GM23248 (cell line): ENCODE measurements around the gene CCDC102A.

Source experiments
- EZH2 ChIP-seq: fragments of 200-600 bp; sonication (generic); IDR thresholded peaks from 2 replicates; pipeline ENCODE4 v1.6.1; 2018; ENCODE audit warnings: antibody characterized with exemption, mild to moderate bottlenecking; ENCODE audit not compliant: insufficient read depth, poor library complexity, severe bottlenecking
- EZH2phosphoT487 ChIP-seq: fragments of 200-600 bp; sonication (generic); IDR thresholded peaks from 2 replicates; pipeline ENCODE4 v1.6.1; 2018; ENCODE audit warnings: antibody characterized with exemption, moderate library complexity, mild to moderate bottlenecking, low read depth; ENCODE audit not compliant: insufficient read depth

DNA sequence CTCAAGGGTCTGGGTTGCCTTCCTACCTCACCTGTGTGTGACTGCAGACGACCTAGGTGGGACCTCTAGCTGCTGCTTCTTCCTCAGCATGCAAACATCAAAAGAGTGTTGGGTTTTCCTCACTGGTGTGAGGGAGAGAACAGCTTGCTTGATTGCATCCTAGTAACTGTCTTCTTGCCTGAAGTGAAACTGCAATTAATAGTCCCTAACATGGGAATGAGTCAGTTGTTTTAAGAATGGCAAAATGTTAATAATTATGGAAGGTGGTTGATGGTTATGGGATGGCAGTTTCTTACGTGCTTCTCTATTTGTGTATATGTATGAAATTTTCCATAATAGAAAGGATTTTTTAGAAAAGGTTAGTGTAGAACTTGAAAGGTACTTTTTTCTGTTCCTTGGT is 68.0 kb downstream of the CCDC102A start:
- TF ChIP-seq EZH2 (no peak), EZH2phosphoT487 (no peak)
